Right atrium auricular region (tissue), 2 donors: ENCODE measurements around the gene BTF3L4. TPM values are rescaled to one million over a fixed set of nuclear protein-coding genes. Genes with fewer than 3 reads are reported as not detected.

Experiments
- DNase-seq: peaks from one replicate; pipeline ENCODE4 v3.0.0-alpha.2; 2019; ENCODE audit warnings: low spot score
- H3K27ac ChIP-seq, 2 donors: fragments of 200-600 bp; sonication (generic); 1 replicate in 1 of 2; 2 replicates in 1 of 2; pipeline ENCODE4 v1.5.1; 2016 to 2019
- H3K27me3 ChIP-seq, 2 donors: fragments of 200-600 bp; sonication (generic); one replicate each; pipeline versions ENCODE4 v1.5.1 to v1.6.0; 2017 to 2019
- H3K36me3 ChIP-seq: fragments of 200-600 bp; sonication (generic); one replicate; pipeline ENCODE4 v1.5.1; 2016
- H3K4me1 ChIP-seq, 2 donors: fragments of 200-600 bp; sonication (generic); one replicate each; pipeline versions ENCODE4 v1.5.1 to v1.6.0; 2017 to 2019
- H3K4me3 ChIP-seq, 2 donors: fragments of 200-600 bp; sonication (generic); 1 replicate in 1 of 2; 2 replicates in 1 of 2; pipeline ENCODE4 v1.5.1; 2017 to 2019; ENCODE audit warnings: mild to moderate bottlenecking in 1 of 2, moderate library complexity in 1 of 2
- H3K9me3 ChIP-seq, 2 donors: fragments of 200-600 bp; sonication (generic); one replicate each; pipeline ENCODE4 v1.5.1; 2019
- total RNA-seq, 2 donors: library from RNA; depleted of rRNA; stranded (reverse); fragments of >200 nt; gene quantifications; one replicate each; pipeline ENCODE4 v1.1.0, GENCODE V29; 2016
- TF ChIP-seq, protein P1 (sequence below), 2 donors: fragments of 200-600 bp; sonication (generic); IDR thresholded peaks; one replicate each; pipeline ENCODE4 v1.5.1; 2019; ENCODE audit warnings: antibody characterized with exemption in 2 of 2

BTF3L4 gene
- 10 to 100 TPM; 37.9 to 38.9 TPM for total RNA-seq

DNA sequence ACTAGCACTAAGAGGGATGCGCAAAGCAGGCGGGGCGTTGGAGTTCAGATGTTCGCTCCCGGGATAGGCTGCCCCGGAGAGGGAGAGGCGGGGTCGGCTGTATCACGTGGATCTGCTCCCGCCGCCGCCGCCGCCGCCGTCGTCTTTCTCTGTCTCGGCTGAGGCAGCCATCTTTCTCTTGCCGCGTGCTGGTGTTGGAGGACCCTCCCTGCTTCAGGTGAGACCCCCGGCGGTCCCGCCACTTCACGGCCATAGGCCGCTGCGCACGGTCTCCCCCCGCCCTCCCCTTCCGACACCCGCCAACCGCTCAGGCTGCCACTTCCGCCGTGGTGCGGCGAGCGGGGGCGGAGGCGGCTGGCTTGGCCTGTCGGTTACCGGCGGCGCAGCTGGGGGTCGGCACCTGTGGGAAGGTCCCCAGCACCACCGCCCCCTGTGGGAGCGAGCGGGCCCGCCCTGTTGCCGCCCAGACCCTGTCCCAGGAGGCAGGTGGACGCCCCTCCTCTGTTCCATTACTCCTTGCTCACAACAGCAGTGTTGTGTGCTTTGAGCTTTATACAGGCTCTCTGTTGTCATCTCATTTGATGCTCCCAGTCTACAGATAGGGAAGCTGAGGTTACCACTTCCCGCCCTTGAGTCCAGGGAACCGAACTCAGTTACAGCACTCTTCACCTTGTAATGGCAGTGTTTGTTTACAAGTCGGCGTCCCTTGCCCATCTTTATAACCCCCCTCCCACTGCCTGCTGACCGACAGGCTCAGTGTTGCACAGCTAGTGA is at the start of gene BTF3L4:
TSS of gene BTF3L4 (plus strand) at position 133 of the 774 bp plus-strand sequence. CDS start 3,553 bp downstream, outside the sequence.
- peak within 1 kb of the TSS; percentile 87 to 95 for H3K27ac ChIP-seq
- H3K4me1 ChIP-seq: peaks cover 0 to 42% of the 10 kb centered on the region in 2 donors
- TF ChIP-seq, protein P1, sequence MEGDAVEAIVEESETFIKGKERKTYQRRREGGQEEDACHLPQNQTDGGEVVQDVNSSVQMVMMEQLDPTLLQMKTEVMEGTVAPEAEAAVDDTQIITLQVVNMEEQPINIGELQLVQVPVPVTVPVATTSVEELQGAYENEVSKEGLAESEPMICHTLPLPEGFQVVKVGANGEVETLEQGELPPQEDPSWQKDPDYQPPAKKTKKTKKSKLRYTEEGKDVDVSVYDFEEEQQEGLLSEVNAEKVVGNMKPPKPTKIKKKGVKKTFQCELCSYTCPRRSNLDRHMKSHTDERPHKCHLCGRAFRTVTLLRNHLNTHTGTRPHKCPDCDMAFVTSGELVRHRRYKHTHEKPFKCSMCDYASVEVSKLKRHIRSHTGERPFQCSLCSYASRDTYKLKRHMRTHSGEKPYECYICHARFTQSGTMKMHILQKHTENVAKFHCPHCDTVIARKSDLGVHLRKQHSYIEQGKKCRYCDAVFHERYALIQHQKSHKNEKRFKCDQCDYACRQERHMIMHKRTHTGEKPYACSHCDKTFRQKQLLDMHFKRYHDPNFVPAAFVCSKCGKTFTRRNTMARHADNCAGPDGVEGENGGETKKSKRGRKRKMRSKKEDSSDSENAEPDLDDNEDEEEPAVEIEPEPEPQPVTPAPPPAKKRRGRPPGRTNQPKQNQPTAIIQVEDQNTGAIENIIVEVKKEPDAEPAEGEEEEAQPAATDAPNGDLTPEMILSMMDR (IDR thresholded peaks at IDR 0.05): no peak

DNA sequence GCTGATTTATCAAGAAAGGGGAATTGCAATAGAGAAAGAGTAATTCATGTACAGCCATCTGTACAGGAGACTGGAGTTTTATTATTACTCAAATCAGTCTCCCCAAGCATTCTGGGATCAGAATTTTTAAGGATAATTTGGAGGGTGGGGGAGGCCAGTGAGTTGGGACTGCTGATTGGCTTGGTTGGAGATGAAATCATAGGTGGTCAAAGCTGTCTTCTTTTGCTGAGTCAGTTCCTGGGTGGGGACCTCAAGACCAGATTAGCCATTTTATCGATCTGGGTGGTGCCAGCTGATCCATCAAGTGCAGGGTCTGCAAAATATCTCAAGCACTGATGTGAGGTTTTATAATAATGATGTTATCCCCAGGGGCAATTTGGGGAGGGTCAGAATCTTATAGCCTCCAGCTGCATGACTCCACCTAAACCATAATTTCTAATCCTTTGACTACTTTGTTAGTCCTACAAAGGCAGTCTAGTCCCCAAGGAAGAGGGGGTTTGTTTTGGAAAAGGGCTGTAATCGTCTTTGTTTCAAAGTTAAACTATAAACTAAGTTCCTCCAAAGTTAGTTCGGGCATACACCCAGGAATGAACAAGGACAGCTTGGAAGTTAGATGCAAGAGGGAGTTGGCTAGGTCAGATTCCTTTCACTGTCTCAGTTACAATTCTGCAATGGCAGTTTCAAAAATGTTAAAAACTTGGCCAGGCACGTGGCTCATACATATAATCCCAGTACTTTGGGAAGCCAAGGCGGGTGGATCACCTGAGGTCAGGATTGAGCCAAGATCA is 48.7 kb upstream of the BTF3L4 start:
- Histone ChIP-seq H3K27ac (no peak overlapping the region), H3K4me1 (no peaks in the 10 kb centered on the region), H3K27me3 (no peaks in the 10 kb centered on the region), H3K36me3 (no peaks in the 10 kb centered on the region), H3K9me3 (no peaks in the 10 kb centered on the region), H3K4me3 (no peak overlapping the region)
- TF ChIP-seq, protein P1 (IDR thresholded peaks at IDR 0.05): no peak
- no peak for DNase-seq

More for the DNA sequence above, at the start of gene BTF3L4:
- Histone ChIP-seq H3K9me3 (no peaks in the 10 kb centered on the region), H3K27me3 (no peaks in the 10 kb centered on the region), H3K36me3 (peaks cover 16% of the 10 kb centered on the region), H3K4me3 (peak within 1 kb of the TSS; percentile 67 to 83)
- peak; percentile 96 for DNase-seq

DNA sequence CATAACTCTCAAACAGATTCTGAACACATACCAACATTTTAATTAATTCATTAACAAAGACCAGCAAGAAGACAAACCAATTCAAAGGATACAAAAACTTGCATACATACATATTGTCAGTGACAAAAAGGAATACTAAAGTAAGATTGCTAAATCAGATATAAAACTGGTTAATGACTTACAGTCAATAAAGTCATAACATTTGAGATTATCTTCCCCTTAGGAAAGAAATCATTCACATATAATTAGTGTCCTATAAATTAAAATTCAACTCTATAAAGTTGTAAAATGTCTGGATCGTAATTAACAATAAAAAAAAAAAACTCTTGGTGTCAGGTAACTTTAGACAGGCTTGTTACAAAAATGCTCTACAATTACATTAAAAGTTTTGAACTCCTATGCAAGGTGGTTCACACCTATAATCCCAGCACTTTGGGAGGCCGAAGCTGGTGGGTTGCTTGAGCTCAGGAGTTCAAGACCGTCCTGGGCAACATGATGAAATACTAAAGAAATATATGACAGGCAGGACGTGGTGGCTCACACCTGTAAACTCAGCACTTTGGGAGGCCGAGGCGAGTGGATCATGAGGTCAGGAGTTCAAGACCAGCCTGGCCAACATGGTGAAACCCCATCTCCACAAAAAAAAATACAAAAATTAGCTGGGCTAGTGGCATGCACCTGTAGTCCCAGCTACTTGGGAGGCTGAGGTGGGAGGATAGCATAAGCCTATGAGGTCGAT is 47.9 kb upstream of the BTF3L4 start:
- DNase-seq: no peak
- H3K27me3 ChIP-seq: no peaks in the 10 kb centered on the region
- no peaks in the 10 kb centered on the region for H3K9me3 ChIP-seq
- H3K4me3 ChIP-seq: no peak overlapping the region
- H3K36me3 ChIP-seq: no peaks in the 10 kb centered on the region
- H3K27ac ChIP-seq: no peak overlapping the region
- H3K4me1 ChIP-seq: no peaks in the 10 kb centered on the region
- TF ChIP-seq, protein P1 (IDR thresholded peaks at IDR 0.05): no peak

DNA sequence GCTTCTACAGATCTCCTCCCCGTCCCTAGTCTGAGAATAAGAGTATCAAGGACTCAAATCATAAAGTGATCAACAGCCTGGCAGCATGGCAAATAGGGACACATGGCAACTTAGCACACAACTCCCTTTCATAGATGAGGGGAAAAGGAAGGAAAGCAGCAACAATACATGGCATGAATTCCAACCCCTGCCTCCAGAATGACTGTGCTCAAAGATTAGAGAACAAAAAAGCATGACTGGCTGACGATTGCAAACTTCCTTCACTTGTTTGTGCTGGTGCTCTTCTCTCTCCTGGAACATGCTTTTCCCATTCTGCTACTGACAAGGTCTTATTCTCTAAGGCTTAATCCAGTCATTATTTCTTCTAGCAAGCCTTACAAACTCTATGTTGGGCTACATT is 34.0 kb upstream of the BTF3L4 start:
- Histone ChIP-seq H3K4me1 (no peaks in the 10 kb centered on the region), H3K4me3 (no peak overlapping the region), H3K36me3 (peaks cover 51% of the 10 kb centered on the region), H3K27me3 (no peaks in the 10 kb centered on the region), H3K27ac (no peak overlapping the region), H3K9me3 (no peaks in the 10 kb centered on the region)
- no peak for DNase-seq
- TF ChIP-seq, protein P1 (IDR thresholded peaks at IDR 0.05): no peak

DNA sequence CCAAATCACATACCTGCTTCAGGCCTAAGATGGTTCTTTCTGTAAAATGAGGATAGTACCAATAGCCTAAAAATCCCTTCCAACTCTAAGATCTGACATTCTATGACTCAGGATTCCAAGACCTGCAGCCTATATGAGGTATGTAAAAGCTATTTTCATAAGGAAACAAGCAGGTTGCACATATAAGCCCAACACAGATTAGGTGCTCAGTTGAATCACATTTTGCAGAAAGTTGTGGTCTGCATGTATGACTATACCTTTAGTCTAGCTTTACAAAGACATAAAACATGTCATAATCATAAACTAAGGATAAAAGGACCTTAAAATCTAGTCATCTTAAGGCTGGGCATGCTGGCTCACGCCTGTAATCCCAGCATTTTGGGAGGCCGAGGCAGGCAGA is 29.8 kb upstream of the BTF3L4 start:
- no peaks in the 10 kb centered on the region for H3K9me3 ChIP-seq
- peaks cover 37% of the 10 kb centered on the region for H3K36me3 ChIP-seq
- H3K27ac ChIP-seq: no peak overlapping the region
- peaks cover 0 to under 1% of the 10 kb centered on the region in 2 donors for H3K4me1 ChIP-seq
- H3K27me3 ChIP-seq: no peaks in the 10 kb centered on the region
- H3K4me3 ChIP-seq: no peak overlapping the region
- no peak for DNase-seq
- TF ChIP-seq, protein P1 (IDR thresholded peaks at IDR 0.05): no peak
